ENCODE results near the gene MOV10. TPM values are rescaled to one million over a fixed set of nuclear protein-coding genes. Genes with fewer than 3 reads are reported as not detected.

Gene MOV10
- total RNA-seq, 1 donor from 2014 or later = 137 TPM

DNA sequence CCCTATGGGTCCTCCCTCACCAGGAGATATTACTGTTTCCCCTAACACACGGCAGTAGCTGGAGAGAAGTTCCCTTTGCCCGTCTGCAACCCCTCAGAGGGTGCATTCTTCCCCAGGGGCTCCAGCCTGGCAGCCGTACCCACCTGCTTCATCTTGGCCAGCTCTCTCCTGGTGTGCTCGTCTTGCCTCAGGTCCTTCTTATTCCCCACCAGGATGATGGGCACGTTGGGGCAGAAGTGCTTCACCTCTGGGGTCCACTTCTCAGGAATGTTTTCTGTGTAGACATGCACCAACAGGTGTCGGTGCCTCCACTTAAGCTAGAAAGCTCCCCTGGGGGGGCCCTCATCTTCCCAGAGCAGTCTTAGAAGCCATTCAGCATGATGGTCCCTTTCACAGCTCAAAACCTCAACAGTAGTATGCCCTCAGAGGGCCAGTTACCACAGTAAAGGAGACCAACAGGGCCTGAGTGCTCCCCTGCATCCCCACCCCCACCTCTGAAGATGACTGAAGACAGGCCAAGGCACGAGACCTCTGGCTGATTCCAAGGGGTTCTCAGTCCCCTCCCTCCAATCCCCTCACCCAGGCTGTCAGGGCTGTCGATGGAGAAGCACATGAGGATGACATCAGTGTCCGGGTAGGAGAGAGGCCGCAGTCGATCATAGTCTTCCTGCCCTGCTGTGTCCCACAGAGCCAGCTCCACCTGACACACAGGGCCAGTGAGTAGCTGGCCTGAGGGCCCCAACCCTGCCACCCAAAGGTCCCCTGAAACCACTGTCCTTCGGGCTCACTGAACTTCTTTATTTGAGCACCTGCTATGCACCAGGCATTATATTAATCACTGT lies 28.2 kb downstream of the MOV10 start:
- H3K36me3 Mint-ChIP-seq (ENCODE audit: insufficient read depth) = peaks cover 20% of the 10 kb centered on the region
- no peak for DNase-seq (ENCODE audit: low spot score, unreplicated experiment)
- TF ChIP-seq CTCF (IDR thresholded peaks at IDR 0.05; ENCODE audit: unreplicated experiment) = no peak
- peak overlapping the region; percentile 4 for H3K27ac Mint-ChIP-seq
- H3K4me1 Mint-ChIP-seq (ENCODE audit: low read depth) = peaks cover 43% of the 10 kb centered on the region
- no peak overlapping the region for H3K4me3 Mint-ChIP-seq (ENCODE audit: low read depth)
- H3K27me3 Mint-ChIP-seq = peaks cover 3% of the 10 kb centered on the region
- no peaks in the 10 kb centered on the region for H3K9me3 Mint-ChIP-seq (ENCODE audit: low read depth)

DNA sequence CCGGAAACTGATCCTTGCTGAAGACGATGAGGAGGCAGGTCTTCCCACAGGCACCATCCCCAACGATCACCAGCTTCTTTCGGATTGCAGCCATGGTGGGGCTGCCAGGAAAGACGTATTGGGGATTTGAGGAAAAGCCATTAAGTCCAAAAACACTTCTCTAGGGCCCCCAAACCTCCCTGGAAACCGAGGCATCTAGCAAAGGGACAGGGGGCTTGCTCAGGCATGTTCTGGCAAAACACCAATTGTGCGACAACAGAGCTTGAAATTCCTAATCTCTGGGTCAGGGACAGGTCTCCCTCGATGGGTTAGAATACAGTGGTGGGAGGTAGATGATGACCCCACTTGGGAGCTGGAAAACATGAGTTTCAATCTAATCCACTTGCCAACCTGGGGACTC lies 29.2 kb downstream of the MOV10 start:
- Mint-ChIP-seq H3K4me3 (ENCODE audit: low read depth) (peak overlapping the region; percentile 67), H3K9me3 (ENCODE audit: low read depth) (no peaks in the 10 kb centered on the region), H3K27me3 (peaks cover 13% of the 10 kb centered on the region), H3K27ac (peak overlapping the region; percentile 84), H3K36me3 (ENCODE audit: insufficient read depth) (peaks cover 18% of the 10 kb centered on the region), H3K4me1 (ENCODE audit: low read depth) (peaks cover 42% of the 10 kb centered on the region)
- no peak for DNase-seq (ENCODE audit: low spot score, unreplicated experiment)
- TF ChIP-seq CTCF (IDR thresholded peaks at IDR 0.05; ENCODE audit: unreplicated experiment) = no peak

- H3K4me1 Mint-ChIP-seq (ENCODE audit: low read depth) = peaks cover 34% of the 10 kb centered on the region
- H3K36me3 Mint-ChIP-seq (ENCODE audit: insufficient read depth) = peaks cover 13% of the 10 kb centered on the region
- peak overlapping the region; percentile 67 for H3K4me3 Mint-ChIP-seq (ENCODE audit: low read depth)
- H3K9me3 Mint-ChIP-seq (ENCODE audit: low read depth) = no peaks in the 10 kb centered on the region
- no peak for TF ChIP-seq CTCF (IDR thresholded peaks at IDR 0.05; ENCODE audit: unreplicated experiment)
- DNase-seq (ENCODE audit: low spot score, unreplicated experiment) = no peak
- H3K27ac Mint-ChIP-seq = peak overlapping the region; percentile 84
- peaks cover 21% of the 10 kb centered on the region for H3K27me3 Mint-ChIP-seq
These were observed 30.0 kb downstream of the MOV10 start for GRCh38 chr1:112704391-112704933.

GRCh38 chr1:112704934-112705627 lies 30.6 kb downstream of the MOV10 start:
- Mint-ChIP-seq H3K27ac (peak overlapping the region; percentile 95), H3K4me3 (ENCODE audit: low read depth) (peak overlapping the region; percentile 67), H3K27me3 (peaks cover 27% of the 10 kb centered on the region), H3K9me3 (ENCODE audit: low read depth) (no peaks in the 10 kb centered on the region), H3K4me1 (ENCODE audit: low read depth) (peaks cover 33% of the 10 kb centered on the region), H3K36me3 (ENCODE audit: insufficient read depth) (peaks cover 8% of the 10 kb centered on the region)
- DNase-seq (ENCODE audit: low spot score, unreplicated experiment) = peak; percentile 57
- no peak for TF ChIP-seq CTCF (IDR thresholded peaks at IDR 0.05; ENCODE audit: unreplicated experiment)

DNA sequence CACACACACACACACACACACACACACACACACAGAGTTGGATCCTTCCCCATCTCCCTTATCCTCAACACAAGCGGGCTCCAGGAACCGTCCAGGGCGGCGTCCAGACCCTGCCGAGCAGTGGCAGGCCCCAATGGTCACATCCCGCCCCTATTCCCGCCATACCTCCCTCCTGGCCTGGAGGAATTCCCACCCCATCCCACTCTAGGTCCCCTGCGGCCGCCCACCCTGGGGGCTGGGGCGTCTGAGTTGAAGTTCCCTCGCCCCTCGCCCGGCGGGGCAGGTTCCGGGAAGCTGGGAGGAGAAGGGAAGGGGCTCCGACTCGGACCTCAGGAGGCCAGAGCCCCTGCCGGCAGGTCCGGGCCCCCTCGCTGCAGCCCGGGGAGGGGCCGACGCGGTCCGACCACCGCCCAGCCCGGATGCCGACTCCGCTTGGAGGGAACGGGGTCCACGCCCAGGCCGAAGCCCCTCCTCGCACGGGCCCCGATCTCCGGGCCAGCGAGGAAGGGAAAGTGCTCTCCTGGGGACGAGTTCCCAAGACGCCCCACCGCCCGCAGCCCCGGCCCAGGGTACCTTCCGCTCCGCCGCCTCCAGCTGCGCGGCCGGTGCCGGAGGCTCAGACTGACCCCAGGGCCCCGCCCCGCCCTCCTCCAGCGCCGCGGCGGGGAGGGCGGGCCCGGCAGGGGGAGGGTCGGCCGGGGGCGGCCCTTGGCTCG lies 32.2 kb downstream of the MOV10 start, which contains the start of gene RHOC:
RHOC (minus strand) TSS at position 623 of the 716 bp plus-strand sequence. CDS start 3,328 bp downstream, outside the sequence.
- peak; percentile 49 for DNase-seq (ENCODE audit: low spot score, unreplicated experiment)
- no peaks in the 10 kb centered on the region for H3K9me3 Mint-ChIP-seq (ENCODE audit: low read depth)
- H3K27me3 Mint-ChIP-seq = peaks cover 43% of the 10 kb centered on the region
- peaks cover 30% of the 10 kb centered on the region for H3K4me1 Mint-ChIP-seq (ENCODE audit: low read depth)
- H3K36me3 Mint-ChIP-seq (ENCODE audit: insufficient read depth) = peaks cover 4% of the 10 kb centered on the region
- H3K27ac Mint-ChIP-seq = peak within 1 kb of the TSS; percentile 91
- H3K4me3 Mint-ChIP-seq (ENCODE audit: low read depth) = peak within 1 kb of the TSS; percentile 72
- TF ChIP-seq CTCF (IDR thresholded peaks at IDR 0.05; ENCODE audit: unreplicated experiment) = no peak

Measured in progenitor cell of endocrine pancreas (in vitro differentiated cells).